Fibroblast of lung (primary cell): Measurements from ENCODE around the gene ORC4.

Source experiments
- CTCF ChIP-seq, 2 donors: IDR thresholded peaks in 1 of 2; conservative IDR thresholded peaks in 1 of 2; 1 replicate in 1 of 2; 2 replicates in 1 of 2; pipeline ENCODE4 v1.5.1; 2011 to 2012; ENCODE audit warnings: low read length in 2 of 2, control low read depth in 1 of 2, inconsistent platforms in 1 of 2, low read depth in 1 of 2, mild to moderate bottlenecking in 1 of 2
- EZH2 ChIP-seq: IDR thresholded peaks from 2 replicates; pipeline ENCODE4 v1.5.1; 2012; ENCODE audit warnings: low read length, control low read depth, mild to moderate bottlenecking; ENCODE audit errors: missing control alignments

- TF ChIP-seq EZH2 (no peak), CTCF (conservative IDR thresholded peaks at IDR 0.05 in 1 of 2, IDR thresholded peaks at IDR 0.05 in 1 of 2; ENCODE audit: low read depth in 1 of 2, low read length in 2 of 2) (no peak)
Measured at GRCh38 chr2:147882631-147883030, 137.9 kb downstream of the ORC4 start.
